Measurements from ENCODE around the gene PRELID2.
"Not testable (repeated sequence)": the region's sequence is repeated elsewhere in the genome, so short reads cannot be mapped to it uniquely, and the experiment has no call there.

PRELID2 gene

GRCh38 chr5:145729956-145730355, 105.2 kb downstream of the PRELID2 start:
- H3K36me3 ChIP-seq (ENCODE audit: control insufficient read depth in 5 of 5, insufficient read depth in 5 of 5, low read length in 5 of 5); H3K4me1 ChIP-seq (ENCODE audit: control insufficient read depth in 5 of 5, insufficient read depth in 5 of 5, low read length in 5 of 5); H3K27me3 ChIP-seq (ENCODE audit: control insufficient read depth in 5 of 5, insufficient read depth in 4 of 5, low read length in 5 of 5); H3K9ac ChIP-seq (ENCODE audit: low read length in 5 of 5); H3K27ac ChIP-seq (ENCODE audit: low read depth, low read length); H3K4me3 ChIP-seq (ENCODE audit: low read depth in 1 of 5, low read length in 5 of 5): not testable (repeated sequence)
- peaks cover 9 to 46% (median 34%) of the 10 kb centered on the region in 5 donors for H3K9me3 ChIP-seq (ENCODE audit: control insufficient read depth in 5 of 5, low read length in 5 of 5)

- H3K9ac ChIP-seq (ENCODE audit: low read length in 5 of 5), result no peak overlapping the region
- no peaks in the 10 kb centered on the region for H3K27me3 ChIP-seq (ENCODE audit: control insufficient read depth in 5 of 5, insufficient read depth in 4 of 5, low read length in 5 of 5)
- H3K9me3 ChIP-seq (ENCODE audit: control insufficient read depth in 5 of 5, low read length in 5 of 5), result peaks cover 3 to 23% (median 21%) of the 10 kb centered on the region in 5 donors
- H3K27ac ChIP-seq (ENCODE audit: low read depth, low read length), result no peak overlapping the region
- no peaks in the 10 kb centered on the region for H3K36me3 ChIP-seq (ENCODE audit: control insufficient read depth in 5 of 5, insufficient read depth in 5 of 5, low read length in 5 of 5)
- H3K4me1 ChIP-seq (ENCODE audit: control insufficient read depth in 5 of 5, insufficient read depth in 5 of 5, low read length in 5 of 5), result peaks cover 0 to 5% (median 0%) of the 10 kb centered on the region in 5 donors
- H3K4me3 ChIP-seq (ENCODE audit: low read depth in 1 of 5, low read length in 5 of 5), result no peak overlapping the region
These were observed 111.6 kb downstream of the PRELID2 start for GRCh38 chr5:145723516-145723915.

- H3K9ac ChIP-seq (ENCODE audit: low read length in 5 of 5), result no peak overlapping the region
- no peaks in the 10 kb centered on the region for H3K36me3 ChIP-seq (ENCODE audit: control insufficient read depth in 5 of 5, insufficient read depth in 5 of 5, low read length in 5 of 5)
- H3K9me3 ChIP-seq (ENCODE audit: control insufficient read depth in 5 of 5, low read length in 5 of 5), result no peaks in the 10 kb centered on the region
- peaks cover 0 to 11% (median 0%) of the 10 kb centered on the region in 5 donors for H3K4me1 ChIP-seq (ENCODE audit: control insufficient read depth in 5 of 5, insufficient read depth in 5 of 5, low read length in 5 of 5)
- no peak overlapping the region for H3K27ac ChIP-seq (ENCODE audit: low read depth, low read length)
- no peak overlapping the region for H3K4me3 ChIP-seq (ENCODE audit: low read depth in 1 of 5, low read length in 5 of 5)
- H3K27me3 ChIP-seq (ENCODE audit: control insufficient read depth in 5 of 5, insufficient read depth in 4 of 5, low read length in 5 of 5), result no peaks in the 10 kb centered on the region
These were observed 116.2 kb downstream of the PRELID2 start for GRCh38 chr5:145718956-145719355.

- H3K9ac ChIP-seq (ENCODE audit: low read length in 5 of 5), result no peak overlapping the region
- no peak overlapping the region for H3K27ac ChIP-seq (ENCODE audit: low read depth, low read length)
- no peaks in the 10 kb centered on the region for H3K9me3 ChIP-seq (ENCODE audit: control insufficient read depth in 5 of 5, low read length in 5 of 5)
- H3K4me3 ChIP-seq (ENCODE audit: low read depth in 1 of 5, low read length in 5 of 5), result no peak overlapping the region
- H3K4me1 ChIP-seq (ENCODE audit: control insufficient read depth in 5 of 5, insufficient read depth in 5 of 5, low read length in 5 of 5), result peaks cover 0 to 10% (median 0%) of the 10 kb centered on the region in 5 donors
- H3K27me3 ChIP-seq (ENCODE audit: control insufficient read depth in 5 of 5, insufficient read depth in 4 of 5, low read length in 5 of 5), result no peaks in the 10 kb centered on the region
- no peaks in the 10 kb centered on the region for H3K36me3 ChIP-seq (ENCODE audit: control insufficient read depth in 5 of 5, insufficient read depth in 5 of 5, low read length in 5 of 5)
These were observed 119.7 kb downstream of the PRELID2 start for GRCh38 chr5:145715412-145715811.

GRCh38 chr5:145712245-145712644, 122.9 kb downstream of the PRELID2 start:
- H3K27me3 ChIP-seq (ENCODE audit: control insufficient read depth in 5 of 5, insufficient read depth in 4 of 5, low read length in 5 of 5), result no peaks in the 10 kb centered on the region
- H3K4me1 ChIP-seq (ENCODE audit: control insufficient read depth in 5 of 5, insufficient read depth in 5 of 5, low read length in 5 of 5), result peaks cover 0 to 10% (median 0%) of the 10 kb centered on the region in 5 donors
- no peaks in the 10 kb centered on the region for H3K9me3 ChIP-seq (ENCODE audit: control insufficient read depth in 5 of 5, low read length in 5 of 5)
- H3K27ac ChIP-seq (ENCODE audit: low read depth, low read length), result no peak overlapping the region
- no peak overlapping the region for H3K4me3 ChIP-seq (ENCODE audit: low read depth in 1 of 5, low read length in 5 of 5)
- no peaks in the 10 kb centered on the region for H3K36me3 ChIP-seq (ENCODE audit: control insufficient read depth in 5 of 5, insufficient read depth in 5 of 5, low read length in 5 of 5)
- H3K9ac ChIP-seq (ENCODE audit: low read length in 5 of 5), result no peak overlapping the region

- no peaks in the 10 kb centered on the region for H3K9me3 ChIP-seq (ENCODE audit: control insufficient read depth in 5 of 5, low read length in 5 of 5)
- H3K27me3 ChIP-seq (ENCODE audit: control insufficient read depth in 5 of 5, insufficient read depth in 4 of 5, low read length in 5 of 5), result no peaks in the 10 kb centered on the region
- H3K27ac ChIP-seq (ENCODE audit: low read depth, low read length), result no peak overlapping the region
- H3K9ac ChIP-seq (ENCODE audit: low read length in 5 of 5), result no peak overlapping the region
- no peak overlapping the region for H3K4me3 ChIP-seq (ENCODE audit: low read depth in 1 of 5, low read length in 5 of 5)
- H3K36me3 ChIP-seq (ENCODE audit: control insufficient read depth in 5 of 5, insufficient read depth in 5 of 5, low read length in 5 of 5), result no peaks in the 10 kb centered on the region
- peaks cover 0 to 10% (median 0%) of the 10 kb centered on the region in 5 donors for H3K4me1 ChIP-seq (ENCODE audit: control insufficient read depth in 5 of 5, insufficient read depth in 5 of 5, low read length in 5 of 5)
These were observed 123.7 kb downstream of the PRELID2 start for GRCh38 chr5:145711417-145711816.
